WTC11 (cell line): Measurements from ENCODE around the gene ABRAXAS1. TPM values are rescaled to one million over a fixed set of nuclear protein-coding genes. Genes with fewer than 3 reads are reported as not detected.
A peak's percentile ranks its signal among the peaks of the same experiment; 100 is the strongest.

Experiments used
- ATAC-seq: fragments of 200-7000 bp; cut with Tn5 transposase; 2 replicates; pipeline ENCODE4 v1.10.0; 2021; ENCODE audit warnings: mild to moderate bottlenecking, moderate library complexity
- CTCF ChIA-PET: fragments of 300-600 bp; sonication (Branson Sonifier 250); formaldehyde crosslinking; loops from one replicate; lab custom pipeline; 2021; ENCODE audit warnings: antibody characterized with exemption; lab: Charles Lee
- POLR2A ChIA-PET: fragments of 350-600 bp; sonication (Branson Sonifier 250); formaldehyde crosslinking; loops from one replicate; lab custom pipeline; 2021; ENCODE audit warnings: antibody characterized with exemption; lab: Charles Lee
- DNase-seq: peaks from one replicate; pipeline ENCODE4 v3.0.0; 2021; ENCODE audit warnings: low spot score
- H3K27ac Mint-ChIP-seq: 2 replicates; pipeline ENCODE4 v1.8.0; 2021; ENCODE audit warnings: mixed read lengths
- H3K27me3 Mint-ChIP-seq: 2 replicates; pipeline ENCODE4 v1.8.0; 2021; ENCODE audit warnings: low read depth, mild to moderate bottlenecking, moderate library complexity, mixed read lengths
- H3K36me3 Mint-ChIP-seq: 2 replicates; pipeline ENCODE4 v1.8.0; 2021; ENCODE audit warnings: mixed read lengths
- H3K4me1 Mint-ChIP-seq: 2 replicates; pipeline ENCODE4 v1.8.0; 2022; ENCODE audit warnings: mixed read lengths
- H3K4me3 Mint-ChIP-seq: 2 replicates; pipeline ENCODE4 v1.8.0; 2021; ENCODE audit warnings: mild to moderate bottlenecking, moderate library complexity, mixed read lengths
- H3K9me3 Mint-ChIP-seq: 2 replicates; pipeline ENCODE4 v1.8.0; 2021; ENCODE audit warnings: mixed read lengths
- ATF1 ChIP-seq: sonication (generic); formaldehyde crosslinking; IDR thresholded peaks from 2 replicates; pipeline ENCODE4 v1.8.1; 2023; ENCODE audit warnings: mild to moderate bottlenecking, moderate library complexity, missing genetic modification reagents
- CBFB ChIP-seq: sonication (generic); formaldehyde crosslinking; IDR thresholded peaks from 2 replicates; pipeline ENCODE4 v1.8.1; 2022; ENCODE audit warnings: mild to moderate bottlenecking, low read depth, missing genetic modification reagents
- CREM ChIP-seq: sonication (generic); formaldehyde crosslinking; IDR thresholded peaks from 2 replicates; pipeline ENCODE4 v1.8.1; 2022; ENCODE audit warnings: mild to moderate bottlenecking, missing genetic modification reagents, moderate library complexity
- GRHL2 ChIP-seq: fragments of 250-450 bp; sonication (Bioruptor Pico); IDR thresholded peaks from 2 replicates; pipeline ENCODE4 v1.8.0; 2022; ENCODE audit warnings: mild to moderate bottlenecking, moderate library complexity; ENCODE audit not compliant: insufficient replicate concordance, severe bottlenecking
- RELA ChIP-seq: sonication (generic); formaldehyde crosslinking; IDR thresholded peaks from 2 replicates; pipeline ENCODE4 v1.8.1; 2022; ENCODE audit warnings: missing genetic modification reagents, mild to moderate bottlenecking, borderline replicate concordance
- RORB ChIP-seq: fragments of 250-450 bp; sonication (Bioruptor Pico); IDR thresholded peaks from 2 replicates; pipeline ENCODE4 v1.9.0; 2021; ENCODE audit warnings: mild to moderate bottlenecking
- SP1 ChIP-seq: sonication (generic); formaldehyde crosslinking; conservative IDR thresholded peaks from 2 replicates; pipeline ENCODE4 v1.8.1; 2022; ENCODE audit warnings: missing genetic modification reagents
- ZBTB21 ChIP-seq: sonication (generic); formaldehyde crosslinking; IDR thresholded peaks from 2 replicates; pipeline ENCODE4 v1.8.1; 2023; ENCODE audit warnings: mild to moderate bottlenecking, missing genetic modification reagents, borderline replicate concordance
- ZNF138 ChIP-seq: sonication (generic); formaldehyde crosslinking; conservative IDR thresholded peaks from 2 replicates; pipeline ENCODE4 v1.8.1; 2022; ENCODE audit warnings: mild to moderate bottlenecking, moderate library complexity, missing genetic modification reagents
- ZNF232 ChIP-seq: sonication (generic); formaldehyde crosslinking; IDR thresholded peaks from 2 replicates; pipeline ENCODE4 v1.8.0; 2022; ENCODE audit warnings: mild to moderate bottlenecking, missing genetic modification reagents
- ZNF317 ChIP-seq: sonication (generic); formaldehyde crosslinking; IDR thresholded peaks from 2 replicates; pipeline ENCODE4 v1.8.1; 2023; ENCODE audit warnings: low read depth, mild to moderate bottlenecking, moderate library complexity, missing genetic modification reagents, borderline replicate concordance
- ZNF423 ChIP-seq: fragments of 250-450 bp; sonication (Bioruptor Pico); IDR thresholded peaks from 2 replicates; pipeline ENCODE4 v2.1.2; 2022; ENCODE audit warnings: mild to moderate bottlenecking, moderate library complexity
- total RNA-seq: library from RNA; stranded (reverse); gene quantifications from 3 replicates; pipeline ENCODE4 v1.2.3, GENCODE V29; 2021
- TF ChIP-seq, protein P1 (sequence below): sonication (generic); formaldehyde crosslinking; IDR thresholded peaks from 2 replicates; pipeline ENCODE4 v1.8.0; 2022; ENCODE audit warnings: missing genetic modification reagents
- TF ChIP-seq, protein P2 (sequence below): fragments of 250-450 bp; sonication (Bioruptor Pico); IDR thresholded peaks from 2 replicates; pipeline ENCODE4 v1.8.0; 2021; ENCODE audit warnings: mild to moderate bottlenecking
- TF ChIP-seq, protein P3 (sequence below): sonication (generic); formaldehyde crosslinking; conservative IDR thresholded peaks from 2 replicates; pipeline ENCODE4 v1.8.1; 2022; ENCODE audit warnings: mild to moderate bottlenecking, missing genetic modification reagents
- TF ChIP-seq, protein P4 (sequence below): fragments of 250-450 bp; sonication (Bioruptor Pico); conservative IDR thresholded peaks from 2 replicates; pipeline ENCODE4 v1.9.0; 2021; ENCODE audit warnings: mild to moderate bottlenecking
- TF ChIP-seq, protein P5 (sequence below): sonication (generic); formaldehyde crosslinking; IDR thresholded peaks from 2 replicates; pipeline ENCODE4 v1.8.1; 2023; ENCODE audit warnings: mild to moderate bottlenecking, missing genetic modification reagents
- TF ChIP-seq, protein P6 (sequence below): sonication (generic); formaldehyde crosslinking; IDR thresholded peaks from 2 replicates; pipeline ENCODE4 v1.8.1; 2022; ENCODE audit warnings: low read depth, mild to moderate bottlenecking, moderate library complexity, missing genetic modification reagents, borderline replicate concordance

ABRAXAS1 gene
- total RNA-seq, 1 experiment from 2014 or later, result 26.3 TPM

DNA sequence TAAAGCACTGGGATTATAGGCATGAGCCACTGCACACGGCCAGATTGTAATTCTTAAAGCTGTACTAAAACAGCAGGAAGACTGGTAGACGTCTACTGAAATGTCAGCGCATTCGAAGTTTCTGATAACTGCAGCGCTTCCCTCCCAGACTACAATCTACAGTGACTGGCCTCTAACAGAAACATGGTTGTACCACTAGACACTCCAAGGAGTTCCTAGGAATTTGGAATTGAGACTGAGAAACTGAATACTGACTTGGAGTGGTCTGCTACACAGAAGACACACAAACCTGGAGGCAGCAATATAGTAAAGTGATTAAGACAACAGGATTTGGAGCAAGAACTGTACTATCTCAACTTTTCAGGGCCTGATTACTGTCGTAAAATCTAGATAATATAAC, 30.2 kb downstream of the ABRAXAS1 start:
- Mint-ChIP-seq H3K4me3 (peak overlapping the region; percentile 98), H3K4me1 (peaks cover 11% of the 10 kb centered on the region), H3K27me3 (no peaks in the 10 kb centered on the region), H3K27ac (peak overlapping the region; percentile 99; the same call in 1 of the 2 replicates), H3K36me3 (peaks cover 31% of the 10 kb centered on the region), H3K9me3 (no peaks in the 10 kb centered on the region)
- ChIA-PET CTCF (interaction anchor here (0.8 kb wide), 1 partner anchor 92 kb away, joined by 3 read pairs; no protein-coding TSS in a partner anchor), POLR2A (no interaction called here)
- DNase-seq, result no peak
- ATAC-seq, result no peak
- TF ChIP-seq, protein P1, sequence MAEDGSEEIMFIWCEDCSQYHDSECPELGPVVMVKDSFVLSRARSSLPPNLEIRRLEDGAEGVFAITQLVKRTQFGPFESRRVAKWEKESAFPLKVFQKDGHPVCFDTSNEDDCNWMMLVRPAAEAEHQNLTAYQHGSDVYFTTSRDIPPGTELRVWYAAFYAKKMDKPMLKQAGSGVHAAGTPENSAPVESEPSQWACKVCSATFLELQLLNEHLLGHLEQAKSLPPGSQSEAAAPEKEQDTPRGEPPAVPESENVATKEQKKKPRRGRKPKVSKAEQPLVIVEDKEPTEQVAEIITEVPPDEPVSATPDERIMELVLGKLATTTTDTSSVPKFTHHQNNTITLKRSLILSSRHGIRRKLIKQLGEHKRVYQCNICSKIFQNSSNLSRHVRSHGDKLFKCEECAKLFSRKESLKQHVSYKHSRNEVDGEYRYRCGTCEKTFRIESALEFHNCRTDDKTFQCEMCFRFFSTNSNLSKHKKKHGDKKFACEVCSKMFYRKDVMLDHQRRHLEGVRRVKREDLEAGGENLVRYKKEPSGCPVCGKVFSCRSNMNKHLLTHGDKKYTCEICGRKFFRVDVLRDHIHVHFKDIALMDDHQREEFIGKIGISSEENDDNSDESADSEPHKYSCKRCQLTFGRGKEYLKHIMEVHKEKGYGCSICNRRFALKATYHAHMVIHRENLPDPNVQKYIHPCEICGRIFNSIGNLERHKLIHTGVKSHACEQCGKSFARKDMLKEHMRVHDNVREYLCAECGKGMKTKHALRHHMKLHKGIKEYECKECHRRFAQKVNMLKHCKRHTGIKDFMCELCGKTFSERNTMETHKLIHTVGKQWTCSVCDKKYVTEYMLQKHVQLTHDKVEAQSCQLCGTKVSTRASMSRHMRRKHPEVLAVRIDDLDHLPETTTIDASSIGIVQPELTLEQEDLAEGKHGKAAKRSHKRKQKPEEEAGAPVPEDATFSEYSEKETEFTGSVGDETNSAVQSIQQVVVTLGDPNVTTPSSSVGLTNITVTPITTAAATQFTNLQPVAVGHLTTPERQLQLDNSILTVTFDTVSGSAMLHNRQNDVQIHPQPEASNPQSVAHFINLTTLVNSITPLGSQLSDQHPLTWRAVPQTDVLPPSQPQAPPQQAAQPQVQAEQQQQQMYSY (CRISPR knock-in tag), result no peak
- TF ChIP-seq ATF1 (CRISPR knock-in tag) (no peak), CBFB (no peak), ZNF232 (CRISPR knock-in tag) (no peak), RELA (CRISPR knock-in tag) (no peak), ZNF423 (CRISPR knock-in tag) (no peak), RORB (CRISPR knock-in tag) (no peak)
- TF ChIP-seq, protein P2, sequence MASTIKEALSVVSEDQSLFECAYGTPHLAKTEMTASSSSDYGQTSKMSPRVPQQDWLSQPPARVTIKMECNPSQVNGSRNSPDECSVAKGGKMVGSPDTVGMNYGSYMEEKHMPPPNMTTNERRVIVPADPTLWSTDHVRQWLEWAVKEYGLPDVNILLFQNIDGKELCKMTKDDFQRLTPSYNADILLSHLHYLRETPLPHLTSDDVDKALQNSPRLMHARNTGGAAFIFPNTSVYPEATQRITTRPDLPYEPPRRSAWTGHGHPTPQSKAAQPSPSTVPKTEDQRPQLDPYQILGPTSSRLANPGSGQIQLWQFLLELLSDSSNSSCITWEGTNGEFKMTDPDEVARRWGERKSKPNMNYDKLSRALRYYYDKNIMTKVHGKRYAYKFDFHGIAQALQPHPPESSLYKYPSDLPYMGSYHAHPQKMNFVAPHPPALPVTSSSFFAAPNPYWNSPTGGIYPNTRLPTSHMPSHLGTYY (CRISPR knock-in tag), result no peak
- TF ChIP-seq, protein P3, sequence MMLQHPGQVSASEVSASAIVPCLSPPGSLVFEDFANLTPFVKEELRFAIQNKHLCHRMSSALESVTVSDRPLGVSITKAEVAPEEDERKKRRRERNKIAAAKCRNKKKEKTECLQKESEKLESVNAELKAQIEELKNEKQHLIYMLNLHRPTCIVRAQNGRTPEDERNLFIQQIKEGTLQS, result no peak
- TF ChIP-seq, protein P4, sequence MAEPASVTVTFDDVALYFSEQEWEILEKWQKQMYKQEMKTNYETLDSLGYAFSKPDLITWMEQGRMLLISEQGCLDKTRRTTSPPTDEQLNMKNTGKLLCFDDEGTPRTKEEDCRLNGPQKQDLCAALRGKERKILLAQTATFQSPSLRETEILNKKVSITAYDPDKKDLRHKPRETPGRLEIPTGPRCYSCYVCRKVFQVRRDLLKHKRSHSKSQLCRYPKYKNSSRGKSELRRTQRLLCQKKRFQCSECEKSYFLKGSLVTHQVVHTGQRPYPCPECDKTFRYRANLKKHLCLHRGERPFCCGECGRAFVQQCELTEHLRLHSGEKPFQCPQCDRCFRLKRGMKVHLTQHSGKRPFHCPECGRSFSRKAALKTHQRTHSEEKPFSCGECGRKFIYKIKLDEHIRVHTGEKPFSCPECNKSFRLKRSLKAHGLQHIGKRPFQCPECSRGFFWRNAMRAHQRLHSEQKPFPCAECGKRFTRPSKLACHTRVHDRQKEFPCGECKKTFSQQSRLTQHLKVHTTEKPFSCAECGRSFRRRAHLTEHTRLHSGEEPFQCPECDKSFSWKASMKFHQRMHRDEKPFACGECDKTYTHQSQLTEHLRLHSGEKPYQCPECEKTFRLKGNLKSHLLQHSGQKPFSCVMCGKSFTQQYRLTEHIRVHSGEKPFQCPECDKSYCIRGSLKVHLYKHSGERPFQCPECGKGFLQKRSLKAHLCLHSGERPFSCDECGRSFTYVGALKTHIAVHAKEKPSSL (CRISPR knock-in tag), result no peak
- TF ChIP-seq, protein P5, sequence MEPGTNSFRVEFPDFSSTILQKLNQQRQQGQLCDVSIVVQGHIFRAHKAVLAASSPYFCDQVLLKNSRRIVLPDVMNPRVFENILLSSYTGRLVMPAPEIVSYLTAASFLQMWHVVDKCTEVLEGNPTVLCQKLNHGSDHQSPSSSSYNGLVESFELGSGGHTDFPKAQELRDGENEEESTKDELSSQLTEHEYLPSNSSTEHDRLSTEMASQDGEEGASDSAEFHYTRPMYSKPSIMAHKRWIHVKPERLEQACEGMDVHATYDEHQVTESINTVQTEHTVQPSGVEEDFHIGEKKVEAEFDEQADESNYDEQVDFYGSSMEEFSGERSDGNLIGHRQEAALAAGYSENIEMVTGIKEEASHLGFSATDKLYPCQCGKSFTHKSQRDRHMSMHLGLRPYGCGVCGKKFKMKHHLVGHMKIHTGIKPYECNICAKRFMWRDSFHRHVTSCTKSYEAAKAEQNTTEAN (CRISPR knock-in tag), result no peak
- TF ChIP-seq, protein P6, sequence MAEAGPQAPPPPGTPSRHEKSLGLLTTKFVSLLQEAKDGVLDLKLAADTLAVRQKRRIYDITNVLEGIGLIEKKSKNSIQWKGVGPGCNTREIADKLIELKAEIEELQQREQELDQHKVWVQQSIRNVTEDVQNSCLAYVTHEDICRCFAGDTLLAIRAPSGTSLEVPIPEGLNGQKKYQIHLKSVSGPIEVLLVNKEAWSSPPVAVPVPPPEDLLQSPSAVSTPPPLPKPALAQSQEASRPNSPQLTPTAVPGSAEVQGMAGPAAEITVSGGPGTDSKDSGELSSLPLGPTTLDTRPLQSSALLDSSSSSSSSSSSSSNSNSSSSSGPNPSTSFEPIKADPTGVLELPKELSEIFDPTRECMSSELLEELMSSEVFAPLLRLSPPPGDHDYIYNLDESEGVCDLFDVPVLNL (CRISPR knock-in tag), result no peak

DNA sequence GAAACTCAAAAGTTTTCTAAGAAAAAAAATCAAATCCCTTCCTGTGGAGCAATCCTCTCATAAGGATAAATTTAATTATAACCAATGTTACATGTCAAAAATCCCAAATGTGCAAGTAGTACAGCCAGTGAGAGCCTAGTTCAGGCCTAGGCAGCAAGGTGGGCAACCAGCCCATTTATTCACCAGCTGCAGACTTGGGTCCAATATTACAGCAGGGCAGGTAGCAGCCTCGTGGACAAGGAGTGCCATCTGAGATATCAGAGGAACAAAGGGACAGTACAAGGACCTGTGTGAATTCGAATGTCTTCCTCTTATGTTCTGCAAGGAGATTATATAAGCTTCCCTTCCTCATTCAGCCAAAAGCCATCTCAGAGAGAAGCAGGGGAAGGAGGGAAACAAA, 35.9 kb downstream of the ABRAXAS1 start:
- POLR2A ChIA-PET, result interaction anchor here (0.7 kb wide), 1 partner anchor 202 kb away, joined by 3 read pairs; no protein-coding TSS in a partner anchor
- Mint-ChIP-seq H3K36me3 (peaks cover 16% of the 10 kb centered on the region), H3K9me3 (no peaks in the 10 kb centered on the region), H3K27ac (no peak overlapping the region; the same call in 1 of the 2 replicates), H3K27me3 (no peaks in the 10 kb centered on the region), H3K4me1 (no peaks in the 10 kb centered on the region), H3K4me3 (no peak overlapping the region)
- DNase-seq (no peak), ATAC-seq (no peak)
- CTCF ChIA-PET, result no interaction called here
- TF ChIP-seq CREM (CRISPR knock-in tag) (no peak), SP1 (CRISPR knock-in tag) (no peak), ZNF232 (CRISPR knock-in tag) (no peak), ZNF138 (CRISPR knock-in tag) (no peak), ZBTB21 (CRISPR knock-in tag) (no peak), GRHL2 (CRISPR knock-in tag) (no peak), ZNF317 (CRISPR knock-in tag) (no peak)
